Cardiac fibroblast (primary cell): ENCODE measurements around the gene CACNA1F.

Experiments
- DNase-seq, 2 donors: peaks; one replicate each; pipeline versions ENCODE4 v3.0.0 to v3.0.0-alpha.2; 2010; ENCODE audit warnings: low read depth in 2 of 2
- H3K4me3 ChIP-seq, 2 donors: replicated peaks in 1 of 2; 1 replicate in 1 of 2; 2 replicates in 1 of 2; pipeline ENCODE4 v1.5.1; 2011; ENCODE audit warnings: low read depth in 2 of 2, low read length in 2 of 2, mild to moderate bottlenecking in 2 of 2, moderate library complexity in 1 of 2
- TF ChIP-seq, protein P1 (sequence below): IDR thresholded peaks from one replicate; pipeline ENCODE4 v1.5.1; 2011; ENCODE audit warnings: low read depth, mild to moderate bottlenecking, low read length, inconsistent platforms

Gene CACNA1F

DNA sequence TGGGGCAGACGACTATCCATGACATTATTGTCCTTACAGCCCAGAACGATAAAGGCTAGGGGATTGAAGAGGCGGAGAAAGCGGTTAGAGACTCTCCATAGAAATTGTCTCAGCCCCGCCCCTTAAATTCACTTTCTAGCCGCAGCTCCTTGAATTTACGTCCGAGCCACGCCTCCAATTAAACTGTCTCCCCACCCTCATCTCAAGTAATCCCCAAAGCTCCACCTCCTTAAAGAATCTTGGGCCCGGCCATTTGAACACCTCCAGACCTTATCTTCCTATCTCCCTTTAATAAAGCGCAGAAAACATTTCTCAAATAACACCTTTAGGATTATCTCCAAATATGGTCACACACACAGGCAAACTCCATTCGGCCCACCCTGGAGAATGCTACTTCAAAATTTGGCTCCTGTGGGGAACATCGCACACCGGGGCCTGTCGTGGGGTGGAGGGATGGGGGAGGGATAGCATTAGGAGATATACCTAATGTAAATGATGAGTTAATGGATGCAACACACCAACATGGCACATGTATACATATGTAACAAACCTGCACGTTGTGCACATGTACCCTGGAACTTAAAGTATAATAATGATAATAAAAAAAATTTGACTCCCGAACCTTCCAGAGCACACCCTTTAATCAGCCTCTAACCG lies 77.8 kb downstream of the CACNA1F start:
- peak overlapping the region; percentile 33 to 52 for H3K4me3 ChIP-seq
- TF ChIP-seq, protein P1, sequence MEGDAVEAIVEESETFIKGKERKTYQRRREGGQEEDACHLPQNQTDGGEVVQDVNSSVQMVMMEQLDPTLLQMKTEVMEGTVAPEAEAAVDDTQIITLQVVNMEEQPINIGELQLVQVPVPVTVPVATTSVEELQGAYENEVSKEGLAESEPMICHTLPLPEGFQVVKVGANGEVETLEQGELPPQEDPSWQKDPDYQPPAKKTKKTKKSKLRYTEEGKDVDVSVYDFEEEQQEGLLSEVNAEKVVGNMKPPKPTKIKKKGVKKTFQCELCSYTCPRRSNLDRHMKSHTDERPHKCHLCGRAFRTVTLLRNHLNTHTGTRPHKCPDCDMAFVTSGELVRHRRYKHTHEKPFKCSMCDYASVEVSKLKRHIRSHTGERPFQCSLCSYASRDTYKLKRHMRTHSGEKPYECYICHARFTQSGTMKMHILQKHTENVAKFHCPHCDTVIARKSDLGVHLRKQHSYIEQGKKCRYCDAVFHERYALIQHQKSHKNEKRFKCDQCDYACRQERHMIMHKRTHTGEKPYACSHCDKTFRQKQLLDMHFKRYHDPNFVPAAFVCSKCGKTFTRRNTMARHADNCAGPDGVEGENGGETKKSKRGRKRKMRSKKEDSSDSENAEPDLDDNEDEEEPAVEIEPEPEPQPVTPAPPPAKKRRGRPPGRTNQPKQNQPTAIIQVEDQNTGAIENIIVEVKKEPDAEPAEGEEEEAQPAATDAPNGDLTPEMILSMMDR: no peak
- DNase-seq: peak; percentile 69 to 73
